ENCODE measurements around the gene COL8A1. TPM values are rescaled to one million over a fixed set of nuclear protein-coding genes. Genes with fewer than 3 reads are reported as not detected.

Gene COL8A1
- total RNA-seq, 4 donors from 2014 or later: 31.5 to 139 (median 71.4) TPM

DNA sequence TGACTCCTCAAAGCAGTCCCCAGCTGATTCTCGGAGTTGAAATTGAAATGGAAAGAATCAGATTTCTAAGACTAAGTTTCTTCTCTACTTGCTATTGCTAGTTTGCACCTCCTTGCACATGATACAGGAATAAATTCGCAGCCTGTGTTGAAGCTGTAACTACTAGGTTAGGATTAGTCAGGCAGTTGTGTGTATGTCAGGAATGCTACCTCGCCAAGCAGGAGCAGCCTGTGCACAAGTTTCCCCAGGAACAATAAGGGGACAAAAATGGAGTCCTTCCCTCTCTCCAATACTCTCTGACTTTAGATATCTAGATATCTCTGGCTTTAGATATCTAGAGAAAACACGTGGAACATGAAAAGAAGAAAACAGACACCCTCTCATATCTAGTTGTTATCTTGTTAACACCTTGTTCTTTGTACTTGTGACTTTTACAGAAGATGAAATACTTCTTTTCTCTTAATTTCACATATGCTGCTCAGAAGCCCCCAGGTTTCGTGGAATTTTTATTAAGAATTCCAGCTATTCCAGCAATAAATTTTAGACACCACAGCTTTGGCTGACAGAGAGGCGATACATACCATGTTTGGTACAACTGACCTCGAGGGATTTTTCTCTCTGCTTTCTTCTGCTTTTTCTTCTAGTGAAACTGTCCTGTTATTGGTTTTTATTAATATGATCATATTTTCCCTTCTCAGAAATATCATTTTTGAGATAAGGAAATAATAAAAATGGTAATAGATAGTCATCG, 123.2 kb downstream of the COL8A1 start:
- intact Hi-C loops (cut with DNase I): no loop called here
- Histone ChIP-seq H3K4me1 (peaks cover 22 to 38% (median 32%) of the 10 kb centered on the region in 4 donors), H3K9me3 (no peaks in the 10 kb centered on the region), H3K36me3 (no peaks in the 10 kb centered on the region), H3K4me3 (no peak overlapping the region), H3K27me3 (no peaks in the 10 kb centered on the region), H3K27ac (replicated peaks in 1 of 4) (no peak overlapping the region)
- DNase-seq (ENCODE audit: extremely low spot score): no peak
- 80% methylated on average over 8 of the region's 8 CpGs for WGBS
- TF ChIP-seq POLR2A (IDR thresholded peaks at IDR 0.05; ENCODE audit: low read depth): no peak
- TF ChIP-seq EP300 (IDR thresholded peaks at IDR 0.05): no peak
- TF ChIP-seq, protein P1, sequence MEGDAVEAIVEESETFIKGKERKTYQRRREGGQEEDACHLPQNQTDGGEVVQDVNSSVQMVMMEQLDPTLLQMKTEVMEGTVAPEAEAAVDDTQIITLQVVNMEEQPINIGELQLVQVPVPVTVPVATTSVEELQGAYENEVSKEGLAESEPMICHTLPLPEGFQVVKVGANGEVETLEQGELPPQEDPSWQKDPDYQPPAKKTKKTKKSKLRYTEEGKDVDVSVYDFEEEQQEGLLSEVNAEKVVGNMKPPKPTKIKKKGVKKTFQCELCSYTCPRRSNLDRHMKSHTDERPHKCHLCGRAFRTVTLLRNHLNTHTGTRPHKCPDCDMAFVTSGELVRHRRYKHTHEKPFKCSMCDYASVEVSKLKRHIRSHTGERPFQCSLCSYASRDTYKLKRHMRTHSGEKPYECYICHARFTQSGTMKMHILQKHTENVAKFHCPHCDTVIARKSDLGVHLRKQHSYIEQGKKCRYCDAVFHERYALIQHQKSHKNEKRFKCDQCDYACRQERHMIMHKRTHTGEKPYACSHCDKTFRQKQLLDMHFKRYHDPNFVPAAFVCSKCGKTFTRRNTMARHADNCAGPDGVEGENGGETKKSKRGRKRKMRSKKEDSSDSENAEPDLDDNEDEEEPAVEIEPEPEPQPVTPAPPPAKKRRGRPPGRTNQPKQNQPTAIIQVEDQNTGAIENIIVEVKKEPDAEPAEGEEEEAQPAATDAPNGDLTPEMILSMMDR (IDR thresholded peaks at IDR 0.05): no peak
- no peak for TF ChIP-seq POLR2AphosphoS5 (IDR thresholded peaks at IDR 0.05)

- 89% methylated on average over 1 of the region's 1 CpG for WGBS
- H3K27ac ChIP-seq (replicated peaks in 1 of 4): no peak overlapping the region
- H3K4me1 ChIP-seq: peaks cover 22 to 33% (median 28%) of the 10 kb centered on the region in 4 donors
- no peaks in the 10 kb centered on the region for H3K9me3 ChIP-seq
- H3K36me3 ChIP-seq: no peaks in the 10 kb centered on the region
- TF ChIP-seq EP300 (IDR thresholded peaks at IDR 0.05): no peak
- no peak for TF ChIP-seq POLR2AphosphoS5 (IDR thresholded peaks at IDR 0.05)
- TF ChIP-seq, protein P1 (IDR thresholded peaks at IDR 0.05): no peak
- no peak for TF ChIP-seq POLR2A (IDR thresholded peaks at IDR 0.05; ENCODE audit: low read depth)
- no peak overlapping the region for H3K4me3 ChIP-seq
- DNase-seq (ENCODE audit: extremely low spot score): no peak
- intact Hi-C loops (cut with DNase I): no loop called here
- H3K27me3 ChIP-seq: no peaks in the 10 kb centered on the region
These were observed 124.5 kb downstream of the COL8A1 start for GRCh38 chr3:99762901-99763300.

DNA sequence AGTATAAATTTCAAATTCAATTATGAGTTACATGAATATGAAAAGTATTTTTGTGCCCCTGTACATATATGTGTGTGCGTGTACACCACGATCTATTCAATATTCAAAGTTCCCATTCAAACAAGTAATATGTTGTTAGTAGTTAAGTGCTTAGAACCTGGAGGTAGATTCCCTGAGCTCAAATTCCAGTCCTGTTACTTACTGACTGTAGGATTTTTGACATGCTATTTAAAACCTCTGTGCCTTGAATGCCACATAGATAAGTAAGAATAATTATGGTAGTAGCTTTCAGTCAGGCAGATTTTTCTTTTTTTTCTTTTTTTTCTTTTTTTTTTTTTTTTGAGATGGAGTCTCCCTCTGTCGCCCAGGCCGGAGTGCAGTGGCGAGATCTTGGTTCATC, 126.0 kb downstream of the COL8A1 start:
- no peak for DNase-seq (ENCODE audit: extremely low spot score)
- no peak for TF ChIP-seq POLR2A (IDR thresholded peaks at IDR 0.05; ENCODE audit: low read depth)
- TF ChIP-seq, protein P1 (IDR thresholded peaks at IDR 0.05): no peak
- TF ChIP-seq POLR2AphosphoS5 (IDR thresholded peaks at IDR 0.05): no peak
- no peak for TF ChIP-seq EP300 (IDR thresholded peaks at IDR 0.05)
- no peak overlapping the region for H3K4me3 ChIP-seq
- H3K4me1 ChIP-seq: peaks cover 18 to 27% (median 22%) of the 10 kb centered on the region in 4 donors
- H3K27me3 ChIP-seq: no peaks in the 10 kb centered on the region
- H3K9me3 ChIP-seq: no peaks in the 10 kb centered on the region
- intact Hi-C loops (cut with DNase I): no loop called here
- H3K27ac ChIP-seq (replicated peaks in 1 of 4): no peak overlapping the region
- 92% methylated on average over 5 of the region's 5 CpGs for WGBS
- no peaks in the 10 kb centered on the region for H3K36me3 ChIP-seq

DNA sequence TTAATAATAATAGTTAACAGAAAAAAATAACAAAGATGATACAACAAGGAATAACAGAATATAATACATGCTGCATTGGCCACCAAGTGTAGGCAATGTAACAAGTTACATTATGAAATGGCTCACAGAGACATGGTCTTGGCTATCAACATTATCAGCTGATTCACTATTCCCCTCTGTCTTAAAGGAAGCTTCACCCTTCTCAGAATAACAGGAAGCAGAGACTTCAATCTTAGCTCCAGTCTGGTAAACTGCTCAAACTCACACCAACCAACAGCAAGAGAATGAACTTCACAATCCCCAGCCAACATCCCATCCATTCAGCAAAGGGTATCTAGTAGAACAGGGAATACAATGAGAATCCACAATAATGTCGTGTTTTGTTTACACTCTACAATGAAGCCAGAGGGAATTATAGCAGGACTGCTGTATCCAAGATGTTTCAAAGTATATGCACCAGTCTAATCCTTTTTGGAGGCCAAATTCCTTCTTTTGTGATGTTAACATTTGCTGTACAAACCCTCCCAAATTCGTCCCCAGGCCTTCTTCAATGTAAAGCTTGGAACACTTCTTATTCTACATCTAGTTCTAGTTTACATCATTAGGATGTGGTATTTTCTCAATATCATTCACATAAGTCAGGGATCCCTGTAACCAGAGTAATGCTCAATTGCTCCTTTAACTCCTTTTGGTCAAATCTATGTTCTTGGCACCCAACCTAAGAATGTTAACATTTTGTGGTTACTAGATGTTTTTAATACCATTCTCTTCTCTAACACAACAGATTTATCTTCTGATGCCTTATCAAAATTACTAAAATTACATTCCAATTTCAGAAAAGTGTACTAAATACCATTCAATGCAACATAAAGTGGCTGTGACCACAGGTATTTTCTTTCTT, 126.9 kb downstream of the COL8A1 start:
- no peak for DNase-seq (ENCODE audit: extremely low spot score)
- TF ChIP-seq, protein P1 (IDR thresholded peaks at IDR 0.05): no peak
- TF ChIP-seq POLR2A (IDR thresholded peaks at IDR 0.05; ENCODE audit: low read depth) (no peak), POLR2AphosphoS5 (IDR thresholded peaks at IDR 0.05) (no peak), EP300 (IDR thresholded peaks at IDR 0.05) (no peak)
- intact Hi-C loops (cut with DNase I): no loop called here

More for the DNA sequence above, 126.9 kb downstream of the COL8A1 start:
- Histone ChIP-seq H3K9me3 (no peaks in the 10 kb centered on the region), H3K36me3 (no peaks in the 10 kb centered on the region), H3K27ac (replicated peaks in 1 of 4) (no peak overlapping the region), H3K4me3 (no peak overlapping the region), H3K4me1 (peaks cover 13 to 22% (median 15%) of the 10 kb centered on the region in 4 donors), H3K27me3 (no peaks in the 10 kb centered on the region)
- 75% methylated on average over 2 of the region's 2 CpGs for WGBS

Measured in esophagus muscularis mucosa (tissue), 4 donors.